GM19025 (cell line): Measurements from ENCODE around the gene NAPG.
"Not testable (repeated sequence)": the region's sequence is repeated elsewhere in the genome, so short reads cannot be mapped to it uniquely, and the experiment has no call there.

ENCODE experiments used
- ATAC-seq: cut with Tn5 transposase; IDR thresholded peaks from one replicate; pipeline ENCODE4 v1.9.1; 2021; ENCODE audit warnings: mild to moderate bottlenecking, low read depth, moderate library complexity; ENCODE audit not compliant: unreplicated experiment

NAPG gene

DNA sequence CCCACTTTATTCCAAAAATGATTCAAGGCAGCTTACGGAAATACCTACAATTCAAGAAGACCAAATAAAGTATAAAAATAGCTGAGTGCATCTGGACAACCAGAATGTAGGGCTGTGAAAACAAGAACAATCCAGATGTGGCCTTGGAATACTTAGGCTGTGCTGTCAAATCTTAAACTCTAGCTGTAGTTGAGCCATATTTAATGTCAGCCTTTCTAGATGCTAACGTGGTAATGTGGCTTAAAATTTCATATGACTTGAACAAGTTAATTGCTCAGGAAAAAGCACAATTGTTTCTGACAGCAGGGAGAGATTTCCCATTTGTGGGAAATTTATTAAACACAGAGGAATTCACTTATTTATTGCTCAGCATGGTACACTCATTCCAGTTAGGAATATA is 14.6 kb upstream of the NAPG start:
- no peak for ATAC-seq

DNA sequence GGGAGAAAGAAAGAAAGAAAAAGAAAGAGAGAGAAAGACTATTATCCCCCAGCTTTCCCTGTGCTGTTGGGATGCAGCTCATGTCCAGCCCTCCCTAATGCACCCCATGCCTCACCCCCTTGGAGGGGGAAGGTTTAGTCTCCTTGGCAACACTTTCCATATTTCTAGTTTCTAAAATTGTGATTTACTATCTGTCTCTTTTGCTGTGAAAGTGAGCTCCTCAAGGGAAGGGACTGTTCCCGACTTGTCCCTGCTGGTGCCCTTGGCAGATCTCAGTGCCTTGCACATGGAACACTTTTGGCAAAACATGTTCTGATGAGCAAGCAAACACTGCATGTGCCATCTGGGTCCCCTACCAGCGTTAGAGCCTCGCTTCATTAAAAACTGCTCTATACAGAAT is 11.7 kb upstream of the NAPG start:
- no peak for ATAC-seq

DNA sequence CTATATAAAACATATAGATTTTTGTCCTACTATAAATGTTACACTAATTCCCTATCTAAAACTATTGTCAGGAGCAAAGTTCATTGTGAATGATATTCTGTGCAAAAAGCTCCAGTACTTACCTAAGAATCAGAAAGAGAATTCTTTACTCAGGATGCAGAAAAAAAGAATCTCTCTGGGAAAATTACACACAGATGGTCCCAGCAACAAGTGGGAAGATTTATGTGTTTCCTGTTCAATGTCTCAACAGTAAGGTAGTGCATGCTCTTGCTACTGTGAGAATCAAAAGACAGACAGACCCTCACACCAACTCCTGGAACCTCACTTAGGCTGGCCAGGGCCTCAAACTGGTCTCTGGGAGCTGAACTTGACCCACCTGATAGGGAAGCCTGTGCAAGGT is 11.2 kb upstream of the NAPG start:
- ATAC-seq = no peak

DNA sequence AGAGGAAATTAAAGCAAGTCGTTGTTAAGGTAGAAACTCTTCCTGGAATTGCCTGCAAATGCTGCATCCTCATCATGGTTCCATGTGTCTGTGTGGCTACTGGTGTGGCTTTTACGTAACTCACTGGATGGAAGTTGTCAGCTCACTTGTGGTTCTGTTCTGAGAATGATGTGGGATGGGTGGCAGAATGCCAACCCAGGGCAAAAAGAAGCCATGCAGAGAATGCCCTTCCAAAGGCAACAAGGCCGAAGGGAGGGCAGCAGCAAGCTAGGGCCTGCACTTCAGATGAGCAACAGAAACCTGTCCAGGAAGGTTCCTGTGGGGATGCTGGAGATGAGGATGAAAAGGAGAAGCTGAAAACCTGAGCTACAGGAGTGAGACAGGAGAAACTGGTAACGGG is 10.4 kb upstream of the NAPG start:
- no peak for ATAC-seq

DNA sequence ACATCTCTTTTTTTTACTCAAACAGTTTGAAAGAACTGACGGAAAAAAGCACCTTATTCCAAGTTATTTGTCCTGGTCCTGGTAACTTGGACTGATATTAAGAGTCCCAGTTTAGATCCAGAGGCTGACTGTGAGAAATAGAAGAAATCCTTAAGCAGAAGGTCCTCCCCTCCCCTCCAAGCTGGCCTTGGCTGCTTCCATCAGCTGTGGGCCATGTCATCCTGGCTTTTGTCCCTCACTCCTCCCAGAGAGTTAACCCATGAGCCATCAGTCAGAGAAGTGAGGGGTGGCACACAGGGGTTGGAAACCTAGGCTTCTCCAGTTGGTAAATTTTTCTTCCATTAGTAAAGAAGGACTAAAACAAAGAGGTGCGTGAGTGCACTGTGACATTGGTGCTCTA is 9.7 kb upstream of the NAPG start:
- no peak for ATAC-seq

DNA sequence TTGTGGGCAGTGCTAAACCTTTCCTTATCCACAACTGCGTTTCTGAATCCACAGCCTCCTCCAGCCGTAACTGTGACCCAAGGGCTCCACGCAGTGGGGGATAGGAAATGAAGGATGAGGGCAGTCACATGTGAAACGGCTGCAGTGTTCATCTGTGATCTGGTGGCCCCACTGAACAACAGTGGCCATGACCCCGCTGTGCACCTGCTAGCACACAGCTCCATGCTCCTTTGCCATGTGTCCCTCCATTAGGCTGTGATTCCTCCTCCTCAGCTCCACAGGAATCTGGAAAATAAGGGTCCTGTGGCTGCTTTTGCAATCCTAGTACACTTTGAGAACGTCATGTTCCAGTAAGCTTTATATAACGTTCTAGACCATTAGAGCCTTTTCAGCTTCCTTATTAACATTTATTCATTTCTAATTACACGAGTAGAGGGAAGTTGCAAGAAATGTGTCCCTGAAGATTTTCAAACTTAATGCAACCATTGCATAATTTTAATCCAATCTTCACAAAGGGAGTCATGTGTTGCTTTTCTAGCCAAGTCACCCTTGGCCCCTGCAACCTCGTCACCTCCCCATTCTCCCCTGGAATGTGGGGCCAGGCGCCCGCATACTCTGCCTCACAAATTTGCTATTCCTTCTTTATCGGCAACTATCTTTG is 7.1 kb upstream of the NAPG start:
- no peak for ATAC-seq

DNA sequence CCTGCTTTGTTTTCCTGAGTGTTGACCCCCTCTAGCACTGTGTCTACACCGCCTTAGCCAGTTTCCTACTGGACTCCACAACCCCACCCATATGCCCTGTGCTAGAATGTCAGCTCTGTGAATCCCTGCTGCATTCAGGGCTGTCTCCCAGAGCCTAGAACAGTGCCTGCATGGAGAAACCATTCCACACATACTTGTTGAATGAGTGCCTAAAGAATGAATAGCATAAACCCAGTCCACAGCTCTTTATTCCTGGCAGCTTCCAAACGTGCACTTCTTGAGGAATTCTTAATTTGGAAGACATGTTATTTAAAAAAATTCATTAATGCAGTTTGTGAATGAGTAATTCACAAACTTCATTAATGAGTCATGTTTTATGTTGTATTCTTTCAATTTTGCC is 6.5 kb upstream of the NAPG start:
- no peak for ATAC-seq

DNA sequence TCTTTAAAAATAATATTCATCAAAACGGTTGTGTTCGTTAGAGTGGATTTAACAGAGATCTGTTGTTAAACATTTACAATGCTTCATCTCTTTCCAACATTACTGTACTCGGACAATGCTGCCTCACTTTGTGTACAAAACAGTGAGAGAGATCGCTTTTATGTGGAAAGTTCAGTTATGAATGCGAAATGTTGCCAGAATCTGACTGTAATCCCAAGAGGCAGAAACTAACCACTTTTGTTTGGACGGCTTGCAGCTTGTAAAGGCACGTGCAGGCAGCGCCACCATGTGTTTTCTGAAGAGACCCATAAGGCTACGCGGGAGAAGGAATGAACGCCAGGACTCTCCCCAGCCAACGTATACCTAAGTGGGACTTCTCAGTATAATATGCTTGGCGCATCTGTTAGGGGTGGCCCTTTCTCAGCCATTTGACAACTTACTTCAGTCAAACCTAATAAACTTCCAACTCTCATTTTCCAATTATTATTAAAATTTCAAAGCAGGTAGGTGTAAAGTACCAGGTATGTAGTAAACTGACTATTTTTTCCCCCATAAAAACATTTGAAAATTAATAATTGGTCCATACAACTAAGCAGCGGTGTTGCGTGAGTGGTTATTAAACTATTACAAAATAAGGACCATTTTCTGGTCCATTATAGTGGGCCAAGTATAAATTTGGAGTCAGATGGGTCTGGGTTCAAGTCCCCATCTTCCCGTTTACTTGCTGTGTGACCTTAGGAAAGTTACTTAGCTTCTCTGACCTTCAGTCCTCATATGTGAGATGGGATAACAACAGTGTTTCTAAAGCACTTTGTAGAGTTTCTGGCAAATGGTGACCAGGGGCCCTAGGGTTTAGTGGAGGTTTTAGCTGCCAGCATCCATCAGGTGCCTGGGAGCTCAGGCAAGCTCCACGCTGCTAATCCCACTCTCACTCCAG is 5.6 kb upstream of the NAPG start:
- ATAC-seq = no peak

DNA sequence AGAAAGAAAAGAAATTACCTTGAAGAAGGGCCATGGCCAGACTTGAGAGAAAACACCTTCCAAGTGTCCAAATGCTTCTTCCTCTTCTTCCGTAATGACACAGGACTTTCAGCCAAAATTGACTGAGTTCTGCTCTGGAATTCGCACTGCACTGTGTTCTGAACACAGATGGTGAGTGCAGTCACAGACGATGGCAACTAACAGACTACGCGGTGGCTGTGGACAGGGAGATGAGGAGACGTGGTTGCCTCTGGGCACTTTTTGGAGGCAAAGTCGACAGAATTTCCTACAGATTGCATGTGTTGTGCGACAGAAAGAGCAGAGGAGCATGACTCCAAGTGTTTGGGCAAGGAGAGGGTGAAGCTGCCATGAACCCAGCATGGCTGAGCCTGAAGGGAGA is 4.3 kb upstream of the NAPG start:
- ATAC-seq = no peak

DNA sequence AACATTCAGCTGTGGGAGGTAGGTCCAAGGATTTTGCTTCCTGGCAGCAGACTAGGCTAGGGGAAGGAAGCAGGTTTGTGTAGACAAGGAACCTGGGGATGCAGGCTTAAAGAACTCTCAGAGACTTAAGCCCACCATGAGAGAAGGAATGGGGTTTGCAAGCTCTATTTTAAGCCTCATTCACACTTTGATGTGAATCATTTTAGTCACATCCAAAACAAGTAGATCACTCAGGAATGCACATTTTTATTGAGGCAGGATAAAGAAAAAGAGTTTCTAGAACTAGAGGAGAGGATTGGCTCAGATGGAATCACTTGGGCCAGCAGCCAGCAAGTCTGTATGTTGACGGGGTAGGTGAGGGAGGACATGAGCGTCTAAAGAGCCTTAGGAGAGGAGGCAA is 3.3 kb upstream of the NAPG start:
- ATAC-seq = no peak

DNA sequence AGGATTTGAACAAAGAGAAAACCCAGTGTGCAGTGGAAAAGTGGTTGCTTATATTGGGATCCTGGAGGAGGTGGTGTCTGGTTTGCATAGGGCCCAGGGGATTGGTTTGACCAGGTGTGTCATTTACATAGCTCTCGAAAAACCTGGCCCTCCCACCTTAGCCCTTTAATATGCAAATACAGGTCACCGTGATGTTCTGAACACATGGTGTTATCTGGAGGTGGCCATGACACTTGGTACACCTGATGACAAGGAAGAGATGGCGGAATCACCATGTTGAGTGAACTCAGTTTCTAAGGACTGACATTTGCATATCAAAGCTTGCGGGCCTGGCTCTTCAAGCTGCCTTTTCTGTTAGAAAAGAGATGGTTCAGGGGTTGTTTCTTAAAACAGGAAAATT is 2.3 kb upstream of the NAPG start:
- no peak for ATAC-seq

DNA sequence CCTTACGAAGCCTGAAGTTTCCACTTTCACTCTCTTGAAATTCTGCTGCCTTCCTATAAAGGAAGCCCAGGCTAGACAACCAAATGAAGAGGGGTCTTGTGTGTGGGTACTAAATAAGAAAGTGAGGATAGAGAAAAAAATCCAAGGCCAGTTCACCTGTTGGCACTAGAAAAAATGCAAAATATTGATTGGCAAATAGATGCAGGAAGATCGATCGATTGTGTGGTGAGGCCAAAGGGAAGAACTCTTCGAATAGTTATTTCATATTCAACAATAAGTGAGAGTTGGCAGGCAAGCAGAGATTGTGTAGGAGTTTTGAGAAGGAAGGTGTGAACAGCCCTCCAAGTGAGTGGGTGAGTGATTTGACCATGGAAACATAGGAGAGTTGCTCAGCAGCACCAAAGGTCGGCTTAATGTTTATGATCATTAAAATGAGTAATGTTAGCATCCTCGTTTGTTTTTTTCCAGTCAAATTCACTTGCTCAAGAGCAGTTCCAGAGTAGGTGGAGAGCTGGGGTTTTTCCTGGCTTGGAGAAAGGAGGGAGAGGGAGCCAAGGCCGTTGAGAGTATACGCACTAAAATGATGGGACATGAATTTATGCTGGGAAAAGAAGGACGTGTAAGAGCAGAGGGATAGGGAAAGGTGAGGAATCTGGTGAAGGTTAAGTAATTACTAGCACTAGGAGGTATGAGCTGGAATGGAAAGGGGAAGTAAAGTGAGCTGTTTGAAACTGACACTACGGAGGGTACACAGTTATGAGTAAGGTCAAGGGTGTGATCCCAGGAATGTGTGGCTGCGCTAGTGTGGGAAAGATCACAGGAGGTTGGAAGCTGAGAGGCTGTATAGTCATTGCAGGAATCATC is 1.1 kb upstream of the NAPG start:
- no peak for ATAC-seq

DNA sequence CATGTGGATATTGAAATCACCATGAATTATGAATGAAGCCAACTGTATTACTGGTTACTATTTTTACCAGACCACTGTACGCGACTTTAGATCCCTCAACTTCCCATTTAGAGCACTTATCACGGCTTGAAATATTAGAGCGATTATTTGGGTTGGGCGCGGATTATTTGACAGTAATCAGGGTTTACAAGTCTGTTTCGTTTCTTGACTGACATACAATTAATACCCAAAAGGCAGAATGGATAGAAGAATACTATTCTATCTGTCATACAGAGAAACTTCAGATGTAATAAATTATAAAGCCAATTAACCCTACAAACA is 496 bp upstream of the NAPG start:
- ATAC-seq = no peak

DNA sequence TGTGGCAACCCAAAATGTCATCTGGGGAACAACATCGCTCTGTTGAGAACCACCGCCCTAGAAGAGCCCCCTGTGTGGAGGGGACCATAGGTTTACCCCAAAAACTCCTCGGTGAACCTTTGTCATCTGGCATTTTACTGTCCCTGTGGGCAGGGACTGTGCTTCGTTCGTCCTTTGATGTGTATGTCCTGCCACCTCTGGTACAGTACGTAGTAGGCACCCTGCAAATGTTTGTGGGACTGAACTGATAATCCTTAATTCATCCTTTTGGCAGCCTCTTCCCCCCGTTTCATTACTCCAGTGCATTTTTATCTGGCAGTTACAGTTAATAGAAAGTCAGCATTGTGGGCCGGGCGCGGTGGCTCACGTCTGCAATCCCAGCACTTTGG is 728 bp downstream of the NAPG start:
- peak; percentile 3 for ATAC-seq

DNA sequence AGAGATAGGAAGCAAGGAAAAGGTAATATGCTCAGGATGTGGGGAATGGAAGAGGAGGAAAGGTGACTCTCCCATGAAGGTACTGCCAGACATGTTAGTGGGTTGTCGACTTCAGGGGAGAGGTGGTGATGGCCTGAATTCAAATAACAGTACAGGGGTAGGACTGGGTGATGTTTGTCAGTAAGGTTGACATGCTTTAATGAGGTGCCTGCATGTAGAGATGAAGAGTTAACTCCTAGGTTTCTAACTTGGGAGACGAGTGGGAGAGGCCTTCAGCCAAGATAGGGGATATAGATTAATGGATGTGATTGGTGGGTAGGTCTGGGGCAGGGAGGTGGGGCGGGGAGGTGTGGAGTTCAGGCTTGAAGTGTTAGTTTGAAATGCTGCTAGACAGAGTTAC is 2.6 kb downstream of the NAPG start:
- no peak for ATAC-seq

DNA sequence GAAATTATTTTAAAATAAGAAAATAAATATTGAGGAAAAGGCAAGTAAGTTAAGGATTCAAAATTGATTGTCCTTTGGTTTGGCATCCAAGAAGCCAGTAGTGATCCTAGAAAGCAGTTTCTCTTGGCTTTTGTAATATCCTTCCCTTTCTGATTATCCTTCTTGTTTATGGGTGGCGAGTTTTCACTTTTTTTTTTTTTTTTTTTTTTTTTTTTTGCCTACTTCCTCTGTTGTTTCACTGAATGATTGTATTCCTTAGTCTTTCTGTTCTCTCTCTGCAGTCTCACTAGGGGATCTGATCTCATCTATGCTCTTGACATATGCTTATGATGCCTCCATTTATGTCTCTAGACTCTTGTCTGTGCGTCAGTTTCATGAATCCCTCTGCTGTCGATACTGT is 4.2 kb downstream of the NAPG start:
- ATAC-seq = no peak

DNA sequence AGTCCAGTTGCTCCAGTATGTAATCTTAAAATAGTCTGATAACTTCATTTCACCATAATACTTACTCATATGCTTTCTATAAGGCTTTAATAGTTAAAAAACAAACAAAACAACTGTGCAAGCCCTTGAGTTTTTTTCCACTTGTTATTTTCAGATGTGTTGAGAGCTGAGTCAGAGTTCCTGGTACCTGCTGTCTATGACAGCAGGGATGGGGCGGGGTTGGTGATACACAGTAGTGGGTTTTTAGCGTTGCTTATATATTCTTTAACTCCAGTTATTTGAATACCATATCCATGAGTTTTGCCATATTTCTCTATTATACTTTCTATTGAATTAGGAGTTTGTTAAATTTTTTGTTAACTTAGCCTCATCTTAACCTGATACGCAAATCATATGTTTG is 5.0 kb downstream of the NAPG start:
- ATAC-seq = no peak

DNA sequence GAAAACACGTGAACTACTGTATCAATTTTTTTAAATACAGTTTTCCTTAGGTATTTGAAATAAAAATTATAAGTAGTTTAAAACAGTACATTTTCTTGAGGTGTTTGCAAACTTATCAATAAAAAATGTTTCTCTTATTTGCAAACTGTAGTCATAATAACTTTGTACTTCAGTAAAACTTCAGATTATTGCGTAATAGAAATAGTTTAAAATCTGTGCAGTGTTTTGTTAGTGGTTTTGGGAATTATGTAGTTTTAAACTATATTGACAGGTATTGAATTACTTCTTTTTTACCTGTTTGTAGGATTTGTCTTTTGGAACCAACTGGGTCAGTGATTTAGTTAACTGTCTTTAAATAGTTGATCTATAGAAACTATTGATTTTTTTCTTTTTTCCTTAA is 7.3 kb downstream of the NAPG start:
- ATAC-seq = no peak

DNA sequence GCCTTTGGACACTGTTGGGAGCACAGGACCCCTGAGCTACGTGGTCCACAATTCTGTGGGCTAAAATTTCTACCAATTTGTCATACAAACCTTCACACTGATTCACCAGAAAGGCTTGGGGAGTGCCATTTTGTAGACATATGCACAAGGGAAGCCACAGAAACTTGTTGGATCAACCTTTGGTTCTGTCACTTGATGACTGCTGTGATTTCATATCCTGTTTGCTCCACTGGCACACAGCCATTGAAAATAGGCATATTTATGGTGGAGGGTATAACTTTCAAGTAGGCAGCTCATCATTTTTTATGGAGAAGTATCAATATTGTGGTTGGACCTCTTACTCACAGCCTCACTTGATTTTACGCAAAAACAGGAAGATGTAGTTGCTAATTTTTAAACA is 10.5 kb downstream of the NAPG start:
- ATAC-seq = no peak

DNA sequence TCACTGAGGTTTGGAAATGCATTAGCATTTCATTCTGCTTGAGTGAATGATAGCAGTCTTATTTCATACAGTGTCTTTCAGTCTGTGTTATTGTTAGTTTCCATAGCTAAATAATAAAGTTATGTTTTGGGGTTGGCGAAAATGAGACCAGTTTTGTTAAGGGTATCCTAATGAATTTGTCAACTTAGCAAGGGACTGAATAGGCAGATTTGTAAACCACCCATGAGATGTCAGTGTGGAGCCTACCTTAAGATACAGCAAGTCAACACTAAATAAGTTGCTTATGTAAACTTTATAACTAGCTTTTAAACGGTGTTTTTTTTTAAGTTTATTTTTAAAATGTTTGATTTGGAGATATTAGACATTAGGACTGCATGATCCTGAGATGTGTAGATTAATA is 11.9 kb downstream of the NAPG start:
- no peak for ATAC-seq

DNA sequence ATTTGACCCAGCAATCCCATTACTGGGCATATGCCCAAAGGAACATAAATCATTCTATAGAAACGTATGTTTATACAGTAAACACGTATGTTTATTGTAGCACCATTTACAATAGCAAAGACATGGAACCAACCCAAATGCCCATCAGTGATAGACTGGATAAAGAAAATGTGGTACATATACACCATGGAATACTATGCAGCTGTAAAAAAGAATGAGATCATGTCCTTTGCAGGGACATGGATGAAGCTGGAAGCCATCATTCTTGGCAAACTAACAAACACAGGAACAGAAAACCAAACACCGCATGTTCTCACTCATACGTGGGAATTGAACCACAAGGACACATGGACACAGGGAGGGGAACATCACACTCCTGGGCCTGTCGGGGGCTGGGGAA is 13.3 kb downstream of the NAPG start:
- not testable (repeated sequence) for ATAC-seq
